ENCODE data around the gene NOTCH2. TPM values are rescaled to one million over a fixed set of nuclear protein-coding genes. Genes with fewer than 3 reads are reported as not detected.

Gene NOTCH2
- total and polyA plus RNA-seq, 4 donors: 8.7 to 55.3 (median 27.4) TPM

- no peak overlapping the region for H3K27ac ChIP-seq (ENCODE audit: low read depth in 1 of 2, low read length in 2 of 2)
- DNase-seq (ENCODE audit: low spot score): no peak
Measured at GRCh38 chr1:119878171-119878570, 191.3 kb downstream of the NOTCH2 start.

GRCh38 chr1:119874186-119874585 lies 195.3 kb downstream of the NOTCH2 start:
- H3K4me1 ChIP-seq (ENCODE audit: control insufficient read depth in 4 of 4, insufficient read depth in 4 of 4, low read length in 3 of 4): peaks cover 0 to 3% (median 1%) of the 10 kb centered on the region in 4 donors
- H3K36me3 ChIP-seq (ENCODE audit: control insufficient read depth in 4 of 4, insufficient read depth in 3 of 4, low read depth in 1 of 4, low read length in 3 of 4): no peaks in the 10 kb centered on the region
- 82% methylated on average over 2 of the region's 2 CpGs for WGBS
- H3K27me3 ChIP-seq (ENCODE audit: control insufficient read depth in 4 of 4, insufficient read depth in 4 of 4, low read length in 3 of 4): no peaks in the 10 kb centered on the region
- H3K27ac ChIP-seq (ENCODE audit: low read depth in 1 of 2, low read length in 2 of 2): no peak overlapping the region
- no peak overlapping the region for H3K9ac ChIP-seq (ENCODE audit: low read depth in 1 of 2, low read length in 2 of 2)
- no peaks in the 10 kb centered on the region for H3K9me3 ChIP-seq (ENCODE audit: control insufficient read depth in 4 of 4, low read length in 3 of 4)
- TF ChIP-seq YY1 (IDR thresholded peaks at IDR 0.05) (no peak), HNF4G (IDR thresholded peaks at IDR 0.05) (no peak), REST (IDR thresholded peaks at IDR 0.05) (no peak), EGR1 (IDR thresholded peaks at IDR 0.05; ENCODE audit: low read depth in 2 of 2) (no peak), CTCF (IDR thresholded peaks at IDR 0.05; ENCODE audit: low read depth, low read length, missing input control) (no peak), ZBTB33 (IDR thresholded peaks at IDR 0.05) (no peak), TAF1 (conservative IDR thresholded peaks at IDR 0.05) (no peak), RAD21 (IDR thresholded peaks at IDR 0.05) (no peak), FOXA2 (IDR thresholded peaks at IDR 0.05) (no peak), FOXA1 (IDR thresholded peaks at IDR 0.05) (no peak), RXRA (IDR thresholded peaks at IDR 0.05) (no peak)
- peak; percentile 69 for DNase-seq (ENCODE audit: low spot score)
- H3K4me3 ChIP-seq (ENCODE audit: low read depth in 1 of 3, low read length in 3 of 3): no peak overlapping the region

More at GRCh38 chr1:119878171-119878570, 191.3 kb downstream of the NOTCH2 start:
- H3K4me1 ChIP-seq (ENCODE audit: control insufficient read depth in 4 of 4, insufficient read depth in 4 of 4, low read length in 3 of 4): no peaks in the 10 kb centered on the region
- TF ChIP-seq NR2F2 (IDR thresholded peaks at IDR 0.05) (no peak), TAF1 (conservative IDR thresholded peaks at IDR 0.05) (no peak), SP1 (IDR thresholded peaks at IDR 0.05) (no peak), GABPA (IDR thresholded peaks at IDR 0.05 in 1 of 2, conservative IDR thresholded peaks at IDR 0.05 in 1 of 2) (no peak), MAX (IDR thresholded peaks at IDR 0.05) (no peak), JUND (IDR thresholded peaks at IDR 0.05) (no peak), YY1 (IDR thresholded peaks at IDR 0.05) (no peak), REST (IDR thresholded peaks at IDR 0.05) (no peak), HNF4G (IDR thresholded peaks at IDR 0.05) (no peak)
- H3K9ac ChIP-seq (ENCODE audit: low read depth in 1 of 2, low read length in 2 of 2): no peak overlapping the region
- no peak overlapping the region for H3K4me3 ChIP-seq (ENCODE audit: low read depth in 1 of 3, low read length in 3 of 3)
- no peaks in the 10 kb centered on the region for H3K36me3 ChIP-seq (ENCODE audit: control insufficient read depth in 4 of 4, insufficient read depth in 3 of 4, low read depth in 1 of 4, low read length in 3 of 4)
- H3K9me3 ChIP-seq (ENCODE audit: control insufficient read depth in 4 of 4, low read length in 3 of 4): no peaks in the 10 kb centered on the region
- H3K27me3 ChIP-seq (ENCODE audit: control insufficient read depth in 4 of 4, insufficient read depth in 4 of 4, low read length in 3 of 4): no peaks in the 10 kb centered on the region
